Nephron (organoid): ENCODE results near the gene IZUMO1R.

Experiments
- H3K27ac Mint-ChIP-seq, 3 experiments: 2 replicates each; pipeline ENCODE4 v1.8.0; 2020; ENCODE audit warnings: mixed read lengths in 3 of 3, mild to moderate bottlenecking in 2 of 3, moderate library complexity in 1 of 3
- H3K27me3 Mint-ChIP-seq: 2 replicates; pipeline ENCODE4 v1.8.0; 2021; ENCODE audit warnings: low read depth, mild to moderate bottlenecking, moderate library complexity, mixed read lengths
- H3K36me3 Mint-ChIP-seq: 2 replicates; pipeline ENCODE4 v1.8.0; 2020; ENCODE audit warnings: low read depth, mixed read lengths
- H3K4me1 Mint-ChIP-seq: 2 replicates; pipeline ENCODE4 v1.8.0; 2020; ENCODE audit warnings: mixed read lengths
- H3K4me3 Mint-ChIP-seq, 3 experiments: 2 replicates each; pipeline ENCODE4 v1.8.0; 2020; ENCODE audit warnings: mild to moderate bottlenecking in 3 of 3, mixed read lengths in 3 of 3, moderate library complexity in 2 of 3
- H3K9me3 Mint-ChIP-seq: 2 replicates; pipeline ENCODE4 v1.8.0; 2020; ENCODE audit warnings: mixed read lengths
- CTCF ChIP-seq, 3 experiments: fragments of 200-600 bp; sonication (generic); IDR thresholded peaks; one replicate each; pipeline ENCODE4 v1.5.0; 2021; ENCODE audit warnings: antibody characterized with exemption in 3 of 3; ENCODE audit not compliant: unreplicated experiment in 3 of 3

Gene IZUMO1R

GRCh38 chr11:94305146-94305545 lies 766 bp downstream of the IZUMO1R start:
- Mint-ChIP-seq H3K27ac (peak overlapping the region in 2 of 3 experiments; percentile 97 to 99), H3K4me1 (peaks cover 43% of the 10 kb centered on the region), H3K4me3 (no peak overlapping the region), H3K36me3 (no peaks in the 10 kb centered on the region), H3K27me3 (peaks cover 3% of the 10 kb centered on the region), H3K9me3 (no peaks in the 10 kb centered on the region)
- no peak for TF ChIP-seq CTCF (IDR thresholded peaks at IDR 0.05; ENCODE audit: unreplicated experiment in 3 of 3)

GRCh38 chr11:94307101-94307791 lies 2.9 kb downstream of the IZUMO1R start:
- Mint-ChIP-seq H3K4me3 (no peak overlapping the region), H3K27ac (no peak overlapping the region), H3K9me3 (no peaks in the 10 kb centered on the region), H3K36me3 (no peaks in the 10 kb centered on the region), H3K27me3 (no peaks in the 10 kb centered on the region), H3K4me1 (peaks cover 46% of the 10 kb centered on the region)
- TF ChIP-seq CTCF (IDR thresholded peaks at IDR 0.05; ENCODE audit: unreplicated experiment in 3 of 3), result no peak

DNA sequence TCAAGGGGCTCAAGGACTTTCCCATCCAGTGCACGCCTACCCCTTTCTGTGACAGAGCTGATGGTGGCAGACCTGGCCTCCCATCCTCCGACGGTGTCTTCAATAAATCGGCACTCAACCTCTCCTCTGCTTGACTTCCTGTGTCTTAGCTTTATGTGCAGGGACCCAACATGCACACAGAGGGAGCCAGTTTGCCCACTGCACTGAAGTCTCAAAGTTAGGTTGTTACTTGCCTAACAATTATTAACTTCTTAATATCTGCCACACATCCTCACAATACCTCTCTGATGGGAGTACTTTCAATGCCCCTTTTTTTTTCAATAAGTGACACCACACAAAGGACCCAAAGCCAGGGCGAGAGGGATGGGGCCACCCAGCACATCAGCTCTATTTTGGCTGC lies 3.6 kb downstream of the IZUMO1R start:
- Mint-ChIP-seq H3K27me3 (no peaks in the 10 kb centered on the region), H3K4me1 (peaks cover 38% of the 10 kb centered on the region), H3K36me3 (no peaks in the 10 kb centered on the region), H3K27ac (peak overlapping the region in 2 of 3 experiments; percentile 2 to 68), H3K9me3 (no peaks in the 10 kb centered on the region), H3K4me3 (no peak overlapping the region)
- no peak for TF ChIP-seq CTCF (IDR thresholded peaks at IDR 0.05; ENCODE audit: unreplicated experiment in 3 of 3)

DNA sequence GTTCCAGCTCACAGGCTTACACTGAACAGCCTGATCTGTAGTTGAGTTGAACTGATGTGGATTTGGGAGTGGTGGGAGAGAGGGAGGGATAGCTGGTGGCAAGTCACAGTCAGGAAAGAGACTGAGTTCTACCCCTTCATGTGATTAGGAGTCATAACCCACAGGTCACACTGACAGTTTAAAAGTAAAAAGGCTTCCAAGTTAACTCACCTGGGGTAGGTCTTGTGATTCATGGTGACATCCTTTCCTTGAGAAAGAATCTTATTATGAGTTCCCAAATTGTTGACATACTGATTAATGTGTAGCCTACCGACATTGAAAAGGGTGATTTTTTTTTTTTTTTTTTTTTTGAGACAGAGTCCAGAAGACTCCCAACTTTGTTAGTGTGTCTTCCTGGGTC lies 5.4 kb downstream of the IZUMO1R start:
- Mint-ChIP-seq H3K27ac (peak overlapping the region in 2 of 3 experiments; percentile 28 to 33), H3K4me1 (peaks cover 21% of the 10 kb centered on the region), H3K9me3 (no peaks in the 10 kb centered on the region), H3K4me3 (no peak overlapping the region), H3K27me3 (peaks cover 9% of the 10 kb centered on the region), H3K36me3 (no peaks in the 10 kb centered on the region)
- TF ChIP-seq CTCF (IDR thresholded peaks at IDR 0.05; ENCODE audit: unreplicated experiment in 3 of 3), result no peak

GRCh38 chr11:94310191-94310875 lies 6.0 kb downstream of the IZUMO1R start:
- Mint-ChIP-seq H3K27me3 (peaks cover 9% of the 10 kb centered on the region), H3K36me3 (no peaks in the 10 kb centered on the region), H3K4me3 (no peak overlapping the region), H3K27ac (peak overlapping the region; percentile 28 to 38 (median 33)), H3K9me3 (no peaks in the 10 kb centered on the region), H3K4me1 (peaks cover 15% of the 10 kb centered on the region)
- TF ChIP-seq CTCF (IDR thresholded peaks at IDR 0.05; ENCODE audit: unreplicated experiment in 3 of 3), result no peak
